ENCODE data around the gene RAD17. TPM values are rescaled to one million over a fixed set of nuclear protein-coding genes. Genes with fewer than 3 reads are reported as not detected.
"Not testable (repeated sequence)": the region's sequence is repeated elsewhere in the genome, so short reads cannot be mapped to it uniquely, and the experiment has no call there.

RAD17 gene
- 36.4 and 38.3 TPM in 2 replicates for polyA plus RNA-seq (2014; cell fraction: cytosol; rRNA removed)
- 45.7 and 48.0 TPM in 2 replicates for polyA plus RNA-seq (2014; cell fraction: nucleus; rRNA removed)

DNA sequence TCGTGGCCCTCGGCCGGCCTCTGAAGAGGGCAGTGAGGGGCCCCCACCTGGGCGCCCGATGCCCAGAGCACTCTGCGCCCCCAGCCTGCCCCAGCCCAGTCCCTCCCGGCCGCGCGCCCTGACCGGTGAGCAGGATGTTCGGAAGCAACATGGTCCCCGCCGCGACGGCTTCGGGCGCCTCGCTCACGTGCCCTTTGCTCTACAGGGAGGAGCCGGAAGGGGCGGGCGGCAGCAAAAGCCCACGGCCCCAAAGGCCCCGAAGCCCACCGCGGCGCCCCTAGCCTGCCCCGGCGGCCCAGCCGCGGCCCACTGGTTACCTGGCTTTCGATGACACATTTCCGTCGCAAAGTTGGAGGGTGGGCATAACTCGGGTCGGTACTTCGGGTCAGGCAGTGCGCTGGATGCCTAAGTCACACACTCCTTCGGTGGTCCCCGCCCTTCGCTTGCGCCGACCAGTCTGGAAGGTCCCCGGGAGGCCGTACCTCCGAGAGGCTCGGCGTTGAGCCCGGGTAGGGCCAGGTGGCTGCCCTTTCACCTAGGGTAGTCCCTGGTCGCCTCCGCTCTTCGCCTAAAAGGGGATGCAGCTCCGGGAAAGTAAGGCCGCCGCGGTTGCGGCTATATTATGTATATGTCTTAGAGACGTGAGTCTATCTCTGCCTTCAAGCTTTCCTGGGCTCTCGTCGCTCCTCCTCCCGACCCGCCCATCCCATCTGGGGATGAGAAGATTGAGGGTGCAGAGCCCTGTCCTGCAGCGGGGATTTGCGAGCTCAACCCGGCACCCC lies at the start of gene RAD17, which contains the start of the genes AK6 and TAF9:
Gene RAD17 (plus strand): TSS at position 479 of the 782 bp plus-strand sequence. CDS start 2,391 bp downstream, outside the sequence.
Gene AK6 (minus strand): TSS at position 181 of the 782 bp plus-strand sequence. CDS start 30 bp downstream, at position 151.
Gene TAF9 (minus strand): TSS at position 181 of the 782 bp plus-strand sequence. CDS start 3,783 bp downstream, outside the sequence.
- DNase-seq (ENCODE audit: low spot score), result peak; percentile 94

DNA sequence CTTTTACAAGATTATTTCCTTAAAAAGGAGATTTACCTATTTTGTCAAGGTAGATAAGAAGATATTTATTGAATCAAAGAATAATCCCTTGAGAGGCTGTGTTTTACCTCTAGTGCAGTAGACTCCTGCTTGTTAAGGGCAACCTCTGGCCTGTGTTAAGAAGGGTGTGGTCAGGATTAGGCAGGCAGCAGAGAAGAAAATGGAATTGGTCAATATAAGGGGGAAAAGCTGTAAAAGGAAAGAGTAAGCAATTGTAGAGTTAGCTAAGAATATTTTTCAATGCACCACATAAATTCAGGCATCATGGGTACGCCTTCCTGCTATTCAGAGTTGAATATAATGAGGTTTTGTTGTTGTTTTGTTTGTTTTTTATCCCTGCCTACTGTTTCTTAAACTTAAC lies 43.3 kb upstream of the RAD17 start:
- DNase-seq (ENCODE audit: low spot score), result no peak

DNA sequence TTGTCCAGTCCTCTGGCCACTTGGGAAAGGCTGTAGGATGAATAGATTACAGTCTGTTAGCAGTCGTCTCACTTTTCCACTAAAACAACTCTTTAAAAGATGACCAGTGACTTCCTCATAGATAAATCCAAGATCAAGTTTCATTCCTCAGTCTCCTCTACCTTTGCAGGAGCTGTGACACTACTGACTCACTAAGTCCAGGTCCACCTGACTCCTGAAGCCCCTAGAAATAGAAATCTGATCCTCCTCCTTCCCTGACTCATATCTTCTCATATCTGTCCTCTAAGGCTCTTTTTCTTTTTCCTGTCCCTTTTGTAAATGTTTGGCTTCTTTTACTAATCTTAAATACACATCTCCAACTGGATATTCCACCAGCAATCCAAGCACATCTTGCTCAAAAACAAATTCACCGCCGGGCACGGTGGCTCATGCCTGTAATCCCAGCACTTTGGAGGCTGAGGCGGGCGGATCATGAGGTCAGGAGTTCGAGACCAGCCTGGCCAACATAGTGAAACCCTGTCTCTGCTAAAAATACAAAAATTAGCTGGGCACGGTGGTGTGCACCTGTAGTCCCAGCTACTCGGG lies 39.6 kb upstream of the RAD17 start:
- no peak for DNase-seq (ENCODE audit: low spot score)

DNA sequence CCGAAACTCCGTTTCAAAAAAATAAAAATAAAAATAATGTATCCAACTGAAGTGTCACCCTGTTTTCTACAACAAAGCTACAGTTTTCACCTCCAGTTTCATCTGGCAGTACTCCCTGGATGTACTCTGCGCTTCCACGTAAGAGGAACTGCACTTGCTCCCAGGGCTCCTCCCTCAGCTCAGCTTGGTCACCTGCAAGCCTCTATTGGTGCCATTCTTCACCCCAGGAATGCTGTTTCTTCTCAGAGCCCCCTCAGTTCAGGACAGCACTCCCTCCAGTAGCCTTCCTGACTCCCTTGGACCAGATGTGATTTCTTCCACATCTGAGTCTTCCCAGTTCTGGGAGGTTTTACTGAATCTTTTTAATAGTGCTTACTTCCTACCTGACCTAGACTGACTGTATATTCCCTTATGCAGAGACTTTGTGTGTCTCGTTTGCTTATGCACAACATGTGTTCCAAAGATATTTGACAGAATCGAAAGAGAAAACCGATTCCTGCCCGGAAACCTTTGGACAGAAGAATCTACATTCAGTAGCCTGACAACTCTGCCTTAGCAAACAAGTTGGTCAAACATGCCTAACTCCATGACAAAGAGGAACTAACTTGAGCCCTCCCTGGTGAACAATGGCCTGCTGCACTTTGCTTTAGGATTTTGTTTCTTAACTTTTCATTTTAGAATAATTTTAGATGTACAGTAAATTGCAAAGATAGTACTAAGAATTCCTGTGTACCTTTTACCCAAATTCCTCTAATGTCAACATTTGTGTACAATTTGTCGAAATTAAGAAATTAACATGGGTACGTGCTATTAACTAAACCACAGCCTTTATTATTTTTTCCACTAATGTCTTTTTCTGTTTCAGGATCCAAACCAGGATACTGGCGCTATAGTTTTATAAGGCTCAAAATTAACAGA lies 37.8 kb upstream of the RAD17 start:
- DNase-seq (ENCODE audit: low spot score), result no peak

DNA sequence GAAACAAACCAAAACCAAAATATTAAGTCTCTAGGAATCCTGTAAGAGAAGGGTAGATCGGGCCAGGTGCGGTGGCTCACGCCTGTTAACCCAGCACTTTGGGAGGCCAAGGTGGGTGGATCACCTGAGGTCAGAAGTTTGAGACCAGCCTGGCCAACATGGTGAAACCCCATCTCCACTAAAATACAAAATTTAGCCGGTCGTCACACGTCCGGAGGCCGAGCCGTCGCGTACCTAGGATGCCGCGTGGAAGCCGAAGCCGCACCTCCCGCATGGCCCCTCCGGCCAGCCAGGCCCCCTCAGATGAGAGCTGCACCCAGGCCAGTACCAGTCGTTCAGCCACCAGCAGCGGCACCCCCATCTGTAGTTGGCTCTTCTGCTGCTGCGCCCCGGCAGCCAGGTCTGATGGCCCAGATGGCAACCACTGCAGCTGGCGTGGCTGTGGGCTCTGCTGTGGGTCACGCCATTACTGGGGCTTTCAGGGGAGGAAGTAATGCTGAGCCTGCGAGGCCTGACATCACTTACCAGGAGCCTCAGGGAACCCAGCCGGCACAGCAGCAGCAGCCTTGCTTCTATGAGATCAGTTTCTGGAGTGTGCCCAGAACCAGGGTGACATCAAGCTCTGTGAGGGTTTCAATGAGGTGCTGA lies 35.8 kb upstream of the RAD17 start:
- DNase-seq (ENCODE audit: low spot score), result not testable (repeated sequence)

- DNase-seq (ENCODE audit: low spot score), result peak; percentile 80
These were observed 34.8 kb upstream of the RAD17 start for GRCh38 chr5:69334793-69335268.

DNA sequence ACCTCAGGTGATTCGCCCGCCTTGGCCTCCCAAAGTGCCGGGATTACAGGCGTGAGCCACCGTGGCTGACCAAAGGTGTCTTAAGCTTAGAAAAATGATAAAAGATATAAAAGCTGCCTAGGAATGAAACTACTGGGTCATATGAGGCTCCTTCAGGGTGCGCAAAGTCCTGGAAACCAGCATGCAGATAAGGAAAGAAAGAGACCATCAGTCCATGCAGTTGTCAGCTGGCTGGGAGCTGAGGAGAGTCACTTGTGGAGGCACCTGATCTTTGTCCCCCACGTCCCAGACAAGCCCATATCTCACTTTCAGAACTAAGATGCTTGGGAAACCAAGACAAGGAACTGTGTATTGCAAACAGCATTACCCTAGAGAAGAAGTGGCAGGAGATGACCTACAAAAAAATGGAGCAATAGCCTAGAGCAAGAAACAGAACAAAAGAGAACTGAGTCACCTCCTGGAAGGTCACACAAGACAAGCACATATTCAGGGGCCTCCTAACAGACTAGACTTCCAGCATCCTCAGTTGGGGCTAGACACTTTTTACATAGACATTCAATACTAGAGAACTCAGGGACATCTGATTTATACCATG lies 34.2 kb upstream of the RAD17 start:
- no peak for DNase-seq (ENCODE audit: low spot score)

- DNase-seq (ENCODE audit: low spot score), result no peak
These were observed 28.0 kb upstream of the RAD17 start for GRCh38 chr5:69341520-69342161.

DNA sequence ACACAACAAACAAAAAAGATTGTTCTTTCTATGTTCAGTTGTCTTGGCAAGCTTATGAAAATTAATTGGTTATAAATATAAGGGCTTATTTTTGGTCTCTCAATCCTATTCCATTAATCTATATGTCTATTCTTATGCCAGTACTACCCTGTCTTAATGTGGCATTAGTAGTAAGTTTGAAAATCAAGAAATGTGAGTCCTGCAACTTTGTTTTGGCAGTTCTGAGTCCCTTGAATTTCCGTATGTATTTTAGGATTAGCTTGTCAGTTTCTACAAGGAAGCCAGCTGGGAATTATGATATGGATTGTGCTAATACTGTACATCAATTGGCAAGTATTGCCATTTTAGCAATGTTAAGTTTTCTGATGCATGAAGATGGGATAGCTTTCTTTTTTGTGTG lies 26.5 kb upstream of the RAD17 start:
- no peak for DNase-seq (ENCODE audit: low spot score)

DNA sequence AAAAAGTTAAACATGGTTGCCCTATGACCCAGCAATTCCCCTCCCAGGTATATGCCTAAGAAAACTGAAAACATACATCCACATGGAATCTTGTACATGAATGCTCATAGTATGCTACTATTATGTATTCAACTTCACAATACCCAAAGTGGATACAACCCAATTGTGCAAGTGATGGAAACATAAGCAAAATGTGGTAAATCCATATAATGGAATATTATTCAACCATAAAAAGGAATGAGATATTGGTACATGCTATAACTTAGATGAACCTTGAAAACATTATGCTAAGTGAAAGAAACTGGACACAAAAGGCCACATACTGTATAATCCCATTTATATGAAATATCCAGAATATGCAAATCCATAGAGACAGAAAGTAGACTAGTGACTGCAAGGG lies 19.0 kb upstream of the RAD17 start:
- no peak for DNase-seq (ENCODE audit: low spot score)

DNA sequence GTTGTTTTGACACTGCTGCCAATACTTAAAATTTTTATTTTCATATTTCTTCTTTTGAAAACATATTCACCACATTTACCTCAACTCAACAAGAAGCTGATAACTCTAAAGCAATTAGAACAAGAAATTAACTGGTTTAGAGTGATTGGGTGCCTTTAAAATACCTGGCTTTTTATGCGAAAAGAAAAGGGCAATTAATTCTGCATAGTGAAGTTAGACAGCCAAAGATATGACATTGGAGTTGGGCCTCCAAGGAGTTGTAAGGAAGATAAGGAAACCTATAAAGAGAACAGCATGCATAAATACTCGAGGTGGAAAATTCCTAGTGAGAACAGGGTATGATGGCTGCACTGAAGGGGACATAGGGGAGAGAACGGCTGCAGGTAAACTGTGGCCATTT lies 9.9 kb upstream of the RAD17 start:
- DNase-seq (ENCODE audit: low spot score), result no peak

DNA sequence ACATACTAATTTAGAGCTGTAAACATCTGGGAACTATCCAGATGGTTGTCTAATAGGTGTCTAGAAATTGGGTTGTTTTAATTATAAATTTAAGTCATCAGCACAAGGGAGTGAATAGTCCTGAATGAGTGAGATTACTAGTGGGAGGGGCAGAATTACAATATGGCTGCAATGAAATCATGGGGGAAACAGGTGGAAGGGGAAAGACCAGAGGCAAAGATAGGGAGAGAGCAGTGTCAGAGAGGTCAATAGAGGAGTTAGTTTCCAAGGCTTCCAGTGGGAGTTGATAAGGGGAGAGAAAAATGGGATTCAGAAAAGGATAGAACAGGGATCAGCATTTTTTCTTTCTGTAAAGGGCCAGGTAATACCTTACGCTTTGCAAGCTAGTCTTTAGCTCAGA lies 9.2 kb upstream of the RAD17 start:
- DNase-seq (ENCODE audit: low spot score), result no peak

- DNase-seq (ENCODE audit: low spot score), result peak; percentile 15
These were observed 5.2 kb upstream of the RAD17 start for GRCh38 chr5:69364414-69364813.

GRCh38 chr5:69364850-69365249 lies 4.8 kb upstream of the RAD17 start:
- no peak for DNase-seq (ENCODE audit: low spot score)

- DNase-seq (ENCODE audit: low spot score), result no peak
These were observed 1.8 kb upstream of the RAD17 start for GRCh38 chr5:69367697-69368279.

DNA sequence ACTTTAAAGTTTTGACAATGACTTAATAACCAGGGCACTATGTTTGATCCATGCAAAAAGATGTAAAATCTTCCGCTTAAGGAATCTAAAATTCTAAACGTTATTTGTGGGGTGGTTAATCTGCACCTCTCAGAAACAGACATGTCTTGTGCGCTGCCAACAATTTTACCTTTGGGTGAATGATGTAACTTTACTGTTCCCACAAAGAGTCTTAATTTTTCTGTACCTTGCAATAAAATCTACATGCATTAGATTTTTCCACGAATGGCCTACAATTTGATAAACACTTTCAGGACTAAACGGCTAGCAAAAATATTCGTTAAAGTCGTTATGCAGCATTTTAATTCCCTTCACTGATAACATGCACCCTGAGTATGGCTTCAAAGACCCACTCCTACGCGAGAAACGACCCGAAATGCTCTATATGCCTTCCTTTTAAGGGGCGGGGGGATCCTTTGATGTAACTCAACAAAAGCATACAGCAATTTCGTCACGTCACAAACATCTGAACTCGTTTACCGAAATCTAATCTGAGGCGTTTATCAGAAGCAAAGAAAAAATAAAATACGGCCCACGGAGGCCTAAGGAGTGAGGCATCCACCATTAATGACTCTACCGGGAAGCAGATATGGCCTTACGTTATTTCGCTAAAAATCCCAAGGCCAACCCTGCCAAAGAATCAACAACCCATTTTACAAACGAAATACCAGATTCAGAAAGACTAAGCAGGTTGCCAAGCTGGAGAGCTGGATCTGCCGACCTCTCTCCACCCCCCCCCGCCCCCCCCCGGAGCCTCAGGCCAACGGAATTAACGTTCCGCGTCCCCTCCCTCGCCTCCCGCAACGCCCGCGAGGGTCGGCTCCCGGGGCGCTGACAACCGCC lies 919 bp upstream of the RAD17 start:
- DNase-seq (ENCODE audit: low spot score), result peak; percentile 45

DNA sequence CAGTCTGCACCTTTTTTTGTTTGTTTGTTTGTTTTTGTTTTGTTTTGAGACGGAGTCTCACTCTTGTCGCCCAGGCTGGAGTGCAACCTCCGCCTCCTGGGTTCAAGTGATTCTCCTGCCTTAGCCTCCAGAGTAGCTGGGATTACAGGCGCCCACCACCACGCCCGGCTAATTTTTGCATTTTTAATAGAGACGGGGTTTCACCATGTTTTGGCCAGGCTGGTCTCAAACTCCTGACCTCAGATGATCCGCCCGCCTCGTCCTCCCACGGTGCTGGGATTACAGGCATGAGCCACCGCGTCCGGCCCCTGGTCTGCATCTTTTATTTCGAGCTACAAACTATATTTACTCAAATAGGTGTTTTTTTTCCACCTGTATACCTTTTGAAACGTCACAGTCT lies 717 bp downstream of the RAD17 start:
- DNase-seq (ENCODE audit: low spot score), result not testable (repeated sequence)

- no peak for DNase-seq (ENCODE audit: low spot score)
These were observed 2.8 kb downstream of the RAD17 start for GRCh38 chr5:69372394-69372793.
